Panc1 (cell line): ENCODE data around the gene INTS1.

Experiments used
- POLR2AphosphoS5 ChIP-seq: IDR thresholded peaks from 2 replicates; pipeline ENCODE4 v1.6.1; 2012; ENCODE audit warnings: mild to moderate bottlenecking, low read depth, low read length, moderate library complexity
- TF ChIP-seq, protein P1 (sequence below), 2 experiments: IDR thresholded peaks; 2 replicates each; pipeline ENCODE4 v1.6.1; 2011 to 2012; ENCODE audit warnings: low read depth in 2 of 2, control low read depth in 1 of 2, low read length in 1 of 2, mild to moderate bottlenecking in 1 of 2, moderate library complexity in 1 of 2; ENCODE audit not compliant: insufficient read depth in 1 of 2
- TF ChIP-seq, protein P2 (sequence below): fragments of 450-650 bp; IDR thresholded peaks from 2 replicates; pipeline ENCODE4 v1.5.1; 2017; ENCODE audit warnings: mild to moderate bottlenecking

DNA sequence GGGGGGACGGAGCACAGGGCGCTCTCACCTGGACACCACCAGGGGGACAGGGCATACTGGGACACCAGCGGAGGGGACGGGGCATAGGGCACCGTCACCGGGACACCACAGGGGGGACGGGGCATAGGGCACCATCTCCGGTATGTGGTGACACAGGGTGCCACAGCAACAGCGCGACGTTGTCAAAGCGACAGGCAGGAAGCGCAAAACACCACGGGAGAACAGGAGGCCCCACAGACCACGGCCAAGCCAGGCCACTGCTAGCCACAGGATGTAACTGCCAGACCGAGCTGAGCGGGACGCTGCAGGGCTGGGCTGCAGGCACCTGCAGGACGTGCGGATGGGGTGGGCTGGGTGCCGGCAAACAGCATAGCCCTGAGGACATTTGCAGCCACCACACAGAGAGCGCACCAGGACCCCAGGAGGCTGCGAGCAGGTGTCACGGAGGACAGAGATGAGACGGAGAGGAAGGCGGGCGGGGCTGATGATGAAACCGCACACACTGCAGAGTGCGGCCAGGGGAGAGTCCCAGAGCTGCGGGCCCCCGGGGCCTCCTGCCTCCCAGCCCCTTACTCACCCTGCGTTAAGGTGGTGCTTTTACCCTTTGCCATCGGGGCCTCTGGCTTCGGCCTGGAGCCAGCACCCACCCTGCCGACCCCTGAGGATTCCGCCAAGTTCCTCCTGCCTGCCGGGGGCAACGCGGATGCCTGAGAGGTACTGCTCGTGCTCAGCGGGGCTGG lies 62.4 kb downstream of the INTS1 start:
- TF ChIP-seq, protein P1, sequence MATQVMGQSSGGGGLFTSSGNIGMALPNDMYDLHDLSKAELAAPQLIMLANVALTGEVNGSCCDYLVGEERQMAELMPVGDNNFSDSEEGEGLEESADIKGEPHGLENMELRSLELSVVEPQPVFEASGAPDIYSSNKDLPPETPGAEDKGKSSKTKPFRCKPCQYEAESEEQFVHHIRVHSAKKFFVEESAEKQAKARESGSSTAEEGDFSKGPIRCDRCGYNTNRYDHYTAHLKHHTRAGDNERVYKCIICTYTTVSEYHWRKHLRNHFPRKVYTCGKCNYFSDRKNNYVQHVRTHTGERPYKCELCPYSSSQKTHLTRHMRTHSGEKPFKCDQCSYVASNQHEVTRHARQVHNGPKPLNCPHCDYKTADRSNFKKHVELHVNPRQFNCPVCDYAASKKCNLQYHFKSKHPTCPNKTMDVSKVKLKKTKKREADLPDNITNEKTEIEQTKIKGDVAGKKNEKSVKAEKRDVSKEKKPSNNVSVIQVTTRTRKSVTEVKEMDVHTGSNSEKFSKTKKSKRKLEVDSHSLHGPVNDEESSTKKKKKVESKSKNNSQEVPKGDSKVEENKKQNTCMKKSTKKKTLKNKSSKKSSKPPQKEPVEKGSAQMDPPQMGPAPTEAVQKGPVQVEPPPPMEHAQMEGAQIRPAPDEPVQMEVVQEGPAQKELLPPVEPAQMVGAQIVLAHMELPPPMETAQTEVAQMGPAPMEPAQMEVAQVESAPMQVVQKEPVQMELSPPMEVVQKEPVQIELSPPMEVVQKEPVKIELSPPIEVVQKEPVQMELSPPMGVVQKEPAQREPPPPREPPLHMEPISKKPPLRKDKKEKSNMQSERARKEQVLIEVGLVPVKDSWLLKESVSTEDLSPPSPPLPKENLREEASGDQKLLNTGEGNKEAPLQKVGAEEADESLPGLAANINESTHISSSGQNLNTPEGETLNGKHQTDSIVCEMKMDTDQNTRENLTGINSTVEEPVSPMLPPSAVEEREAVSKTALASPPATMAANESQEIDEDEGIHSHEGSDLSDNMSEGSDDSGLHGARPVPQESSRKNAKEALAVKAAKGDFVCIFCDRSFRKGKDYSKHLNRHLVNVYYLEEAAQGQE (IDR thresholded peaks at IDR 0.05; ENCODE audit: insufficient read depth in 1 of 2, low read depth in 2 of 2, low read length in 1 of 2): no peak
- TF ChIP-seq, protein P2, sequence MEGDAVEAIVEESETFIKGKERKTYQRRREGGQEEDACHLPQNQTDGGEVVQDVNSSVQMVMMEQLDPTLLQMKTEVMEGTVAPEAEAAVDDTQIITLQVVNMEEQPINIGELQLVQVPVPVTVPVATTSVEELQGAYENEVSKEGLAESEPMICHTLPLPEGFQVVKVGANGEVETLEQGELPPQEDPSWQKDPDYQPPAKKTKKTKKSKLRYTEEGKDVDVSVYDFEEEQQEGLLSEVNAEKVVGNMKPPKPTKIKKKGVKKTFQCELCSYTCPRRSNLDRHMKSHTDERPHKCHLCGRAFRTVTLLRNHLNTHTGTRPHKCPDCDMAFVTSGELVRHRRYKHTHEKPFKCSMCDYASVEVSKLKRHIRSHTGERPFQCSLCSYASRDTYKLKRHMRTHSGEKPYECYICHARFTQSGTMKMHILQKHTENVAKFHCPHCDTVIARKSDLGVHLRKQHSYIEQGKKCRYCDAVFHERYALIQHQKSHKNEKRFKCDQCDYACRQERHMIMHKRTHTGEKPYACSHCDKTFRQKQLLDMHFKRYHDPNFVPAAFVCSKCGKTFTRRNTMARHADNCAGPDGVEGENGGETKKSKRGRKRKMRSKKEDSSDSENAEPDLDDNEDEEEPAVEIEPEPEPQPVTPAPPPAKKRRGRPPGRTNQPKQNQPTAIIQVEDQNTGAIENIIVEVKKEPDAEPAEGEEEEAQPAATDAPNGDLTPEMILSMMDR: no peak; the same call in 1 of the 2 replicates
- TF ChIP-seq POLR2AphosphoS5: no peak
